ENCODE measurements around the gene PIGN. TPM values are rescaled to one million over a fixed set of nuclear protein-coding genes. Genes with fewer than 3 reads are reported as not detected.

PIGN gene
- total RNA-seq, 2 donors from 2014 or later, result 38.2 to 48.8 TPM

- Mint-ChIP-seq H3K27ac (no peak overlapping the region), H3K4me3 (no peak overlapping the region), H3K27me3 (ENCODE audit: insufficient read depth) (no peaks in the 10 kb centered on the region), H3K9me3 (no peaks in the 10 kb centered on the region), H3K4me1 (no peaks in the 10 kb centered on the region), H3K36me3 (ENCODE audit: low read depth) (no peaks in the 10 kb centered on the region)
- 96% methylated on average over 4 of the region's 4 CpGs; no CpG with 5 or more reads in 1 of the 2 experiments for WGBS, 2 experiments (ENCODE audit: insufficient coverage in 1 of 2, insufficient read length in 1 of 2)
- H3K9ac ChIP-seq (ENCODE audit: extremely low read depth, low read length, poor library complexity, severe bottlenecking), result no peak overlapping the region
- H3K4me1 ChIP-seq (ENCODE audit: control insufficient read depth, insufficient read depth, low read length), result no peaks in the 10 kb centered on the region
- no peaks in the 10 kb centered on the region for H3K27me3 ChIP-seq (ENCODE audit: control insufficient read depth, insufficient read depth, low read length, poor library complexity, severe bottlenecking)
- H3K27ac ChIP-seq (ENCODE audit: low read depth, low read length), result no peak overlapping the region
- TF ChIP-seq CTCF (conservative IDR thresholded peaks at IDR 0.05), result no peak
- no peak for DNase-seq
- no peak overlapping the region for H3K4me3 ChIP-seq (ENCODE audit: low read length)
- H3K9me3 ChIP-seq (ENCODE audit: control insufficient read depth, low read length), result no peaks in the 10 kb centered on the region
- peaks cover 6% of the 10 kb centered on the region for H3K36me3 ChIP-seq (ENCODE audit: control insufficient read depth, insufficient read depth, low read length)
Measured at GRCh38 chr18:62205824-62206223, 19.0 kb upstream of the PIGN start.

GRCh38 chr18:62201870-62202269 lies 15.0 kb upstream of the PIGN start:
- peaks cover 11% of the 10 kb centered on the region for H3K4me1 Mint-ChIP-seq
- peaks cover 6% of the 10 kb centered on the region for H3K4me1 ChIP-seq (ENCODE audit: control insufficient read depth, insufficient read depth, low read length)
- no peaks in the 10 kb centered on the region for H3K36me3 ChIP-seq (ENCODE audit: control insufficient read depth, insufficient read depth, low read length)
- H3K9me3 Mint-ChIP-seq, result no peaks in the 10 kb centered on the region
- no peaks in the 10 kb centered on the region for H3K27me3 Mint-ChIP-seq (ENCODE audit: insufficient read depth)
- H3K4me3 ChIP-seq (ENCODE audit: low read length), result no peak overlapping the region
- no peaks in the 10 kb centered on the region for H3K27me3 ChIP-seq (ENCODE audit: control insufficient read depth, insufficient read depth, low read length, poor library complexity, severe bottlenecking)
- H3K9ac ChIP-seq (ENCODE audit: extremely low read depth, low read length, poor library complexity, severe bottlenecking), result no peak overlapping the region
- H3K27ac Mint-ChIP-seq, result no peak overlapping the region
- no peak for TF ChIP-seq CTCF (conservative IDR thresholded peaks at IDR 0.05)
- H3K4me3 Mint-ChIP-seq, result no peak overlapping the region
- H3K36me3 Mint-ChIP-seq (ENCODE audit: low read depth), result no peaks in the 10 kb centered on the region
- DNase-seq, result no peak
- H3K27ac ChIP-seq (ENCODE audit: low read depth, low read length), result no peak overlapping the region
- no peaks in the 10 kb centered on the region for H3K9me3 ChIP-seq (ENCODE audit: control insufficient read depth, low read length)
- WGBS, 2 experiments (ENCODE audit: insufficient coverage in 1 of 2, insufficient read length in 1 of 2), result 44% methylated on average over 1 of the region's 1 CpG; no CpG with 5 or more reads in 1 of the 2 experiments

DNA sequence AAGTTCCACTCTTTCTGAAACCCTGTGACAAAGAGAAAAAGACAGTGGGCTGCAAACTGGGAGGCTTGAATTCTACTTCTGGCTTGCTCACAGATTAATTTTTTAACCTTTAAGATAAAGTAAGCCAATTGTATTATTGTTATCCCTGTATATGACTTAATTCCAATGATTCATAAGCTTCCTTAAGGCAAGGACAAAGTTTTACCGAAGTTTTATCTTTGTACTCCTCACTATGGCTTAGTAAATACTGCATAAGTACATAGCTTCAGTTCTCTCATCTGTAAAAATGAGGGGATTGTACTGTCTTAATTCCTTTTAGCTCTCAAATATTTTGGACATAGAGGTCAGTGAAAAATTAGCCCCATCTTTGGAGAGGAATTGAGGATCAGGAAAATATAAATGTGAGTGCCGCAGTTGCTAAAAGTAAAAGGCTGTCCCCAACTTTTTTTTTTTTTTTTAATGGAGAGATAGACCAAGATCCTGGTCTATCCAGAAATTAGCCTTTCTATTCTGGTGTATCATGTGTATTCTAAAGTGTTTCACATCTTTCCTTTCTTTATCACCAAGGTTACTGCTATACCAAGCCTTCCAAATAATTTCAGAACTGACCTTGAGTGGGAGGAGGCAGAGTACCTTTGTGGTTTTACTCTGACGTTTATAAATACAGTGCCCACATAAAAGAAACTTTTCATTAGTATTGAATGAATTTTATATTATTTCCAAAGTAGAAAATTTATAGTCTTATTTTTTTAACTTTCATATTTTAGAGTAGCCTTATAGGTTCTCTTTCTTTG lies 13.5 kb upstream of the PIGN start:
- WGBS, 2 experiments (ENCODE audit: insufficient coverage in 1 of 2, insufficient read length in 1 of 2), result 91 to 92% methylated on average over 1 to 2 of the region's 3 CpGs
- no peak for DNase-seq
- no peaks in the 10 kb centered on the region for H3K27me3 Mint-ChIP-seq (ENCODE audit: insufficient read depth)
- no peak overlapping the region for H3K4me3 Mint-ChIP-seq
- Histone ChIP-seq H3K4me1 (ENCODE audit: control insufficient read depth, insufficient read depth, low read length) (peaks cover 6% of the 10 kb centered on the region), H3K36me3 (ENCODE audit: control insufficient read depth, insufficient read depth, low read length) (no peaks in the 10 kb centered on the region), H3K4me3 (ENCODE audit: low read length) (no peak overlapping the region), H3K9ac (ENCODE audit: extremely low read depth, low read length, poor library complexity, severe bottlenecking) (no peak overlapping the region), H3K27ac (ENCODE audit: low read depth, low read length) (no peak overlapping the region), H3K9me3 (ENCODE audit: control insufficient read depth, low read length) (no peaks in the 10 kb centered on the region), H3K27me3 (ENCODE audit: control insufficient read depth, insufficient read depth, low read length, poor library complexity, severe bottlenecking) (no peaks in the 10 kb centered on the region)
- H3K9me3 Mint-ChIP-seq, result no peaks in the 10 kb centered on the region
- no peak for TF ChIP-seq CTCF (conservative IDR thresholded peaks at IDR 0.05)
- peaks cover 3% of the 10 kb centered on the region for H3K36me3 Mint-ChIP-seq (ENCODE audit: low read depth)
- no peak overlapping the region for H3K27ac Mint-ChIP-seq
- peaks cover 11% of the 10 kb centered on the region for H3K4me1 Mint-ChIP-seq

All from endodermal cell (in vitro differentiated cells).